IPS-11a (cell line): ENCODE results near the gene CYB561A3.
A peak's percentile ranks its signal among the peaks of the same experiment; 100 is the strongest.

Source experiments
- H3K4me3 ChIP-seq: one replicate; pipeline ENCODE4 v1.5.1; 2013; ENCODE audit warnings: low read depth, low read length, control low read depth

The CYB561A3 gene

GRCh38 chr11:61345954-61346843 is 15.5 kb downstream of the CYB561A3 start:
- no peak overlapping the region for H3K4me3 ChIP-seq

DNA sequence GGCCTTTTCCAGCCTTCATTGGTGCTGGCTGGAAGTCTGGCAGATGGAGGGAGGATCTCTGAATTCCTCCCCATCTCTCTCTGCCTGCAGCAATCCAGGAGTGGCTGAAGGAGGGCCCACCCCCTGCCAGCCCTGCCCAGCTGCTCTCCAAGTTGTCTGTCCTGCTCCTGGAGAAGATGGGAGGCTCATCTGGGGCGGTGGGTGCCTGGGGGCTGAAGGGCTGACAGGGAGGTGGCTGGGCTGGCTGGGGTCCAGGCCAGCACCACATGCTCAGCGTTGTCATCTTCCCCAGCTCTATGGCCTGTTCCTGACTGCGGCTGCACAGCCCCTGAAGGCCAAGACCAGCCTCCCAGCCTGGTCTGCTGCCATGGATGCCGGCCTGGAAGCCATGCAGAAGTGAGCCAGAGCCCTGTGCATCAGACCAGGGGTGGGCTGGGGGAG is 16.5 kb downstream of the CYB561A3 start:
- H3K4me3 ChIP-seq, result no peak overlapping the region

- no peak overlapping the region for H3K4me3 ChIP-seq
Observed at GRCh38 chr11:61343792-61344745, 17.6 kb downstream of the CYB561A3 start.

- H3K4me3 ChIP-seq, result no peak overlapping the region
Observed at GRCh38 chr11:61342207-61342803, 19.4 kb downstream of the CYB561A3 start.

DNA sequence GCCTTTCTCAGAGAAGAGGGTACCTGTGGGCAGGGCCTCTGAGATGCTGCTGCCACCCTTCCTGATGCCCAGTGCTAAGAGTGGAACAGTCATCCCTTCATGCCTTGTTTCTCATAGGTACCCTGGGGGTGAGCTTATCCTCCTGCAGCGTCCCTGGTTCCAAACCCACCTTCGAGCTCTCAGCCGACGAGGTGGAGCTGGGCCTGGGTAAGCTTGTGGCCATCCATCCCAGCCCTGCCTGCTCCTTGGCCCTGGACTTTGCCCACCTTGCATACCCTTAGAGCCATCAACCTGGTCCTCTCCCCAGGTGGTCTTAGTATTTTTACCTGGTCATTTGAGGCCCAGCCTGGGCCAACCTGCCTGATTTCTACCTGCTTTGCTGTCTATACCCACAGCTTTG is 20.0 kb downstream of the CYB561A3 start:
- no peak overlapping the region for H3K4me3 ChIP-seq

GRCh38 chr11:61340979-61341378 is 20.7 kb downstream of the CYB561A3 start:
- no peak overlapping the region for H3K4me3 ChIP-seq

DNA sequence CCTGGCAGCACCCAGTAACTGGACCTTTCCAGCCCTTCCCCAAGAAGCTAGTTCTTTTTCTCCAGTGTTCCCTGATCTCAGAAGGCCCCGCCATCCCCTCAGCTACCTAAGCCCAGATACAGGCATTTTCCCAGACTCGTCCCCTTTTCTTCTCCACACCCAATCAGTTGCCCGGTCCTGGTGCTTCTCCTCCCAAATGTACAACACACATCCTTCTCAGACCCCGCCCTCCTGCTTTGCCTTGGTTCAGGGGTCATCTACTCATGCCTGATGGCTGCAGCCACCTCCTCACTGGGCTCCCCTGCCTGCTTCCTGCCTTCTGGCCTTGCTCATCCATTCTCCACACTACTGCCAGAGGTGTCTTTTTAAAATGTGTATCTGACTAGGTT is 22.2 kb downstream of the CYB561A3 start:
- H3K4me3 ChIP-seq, result no peak overlapping the region

DNA sequence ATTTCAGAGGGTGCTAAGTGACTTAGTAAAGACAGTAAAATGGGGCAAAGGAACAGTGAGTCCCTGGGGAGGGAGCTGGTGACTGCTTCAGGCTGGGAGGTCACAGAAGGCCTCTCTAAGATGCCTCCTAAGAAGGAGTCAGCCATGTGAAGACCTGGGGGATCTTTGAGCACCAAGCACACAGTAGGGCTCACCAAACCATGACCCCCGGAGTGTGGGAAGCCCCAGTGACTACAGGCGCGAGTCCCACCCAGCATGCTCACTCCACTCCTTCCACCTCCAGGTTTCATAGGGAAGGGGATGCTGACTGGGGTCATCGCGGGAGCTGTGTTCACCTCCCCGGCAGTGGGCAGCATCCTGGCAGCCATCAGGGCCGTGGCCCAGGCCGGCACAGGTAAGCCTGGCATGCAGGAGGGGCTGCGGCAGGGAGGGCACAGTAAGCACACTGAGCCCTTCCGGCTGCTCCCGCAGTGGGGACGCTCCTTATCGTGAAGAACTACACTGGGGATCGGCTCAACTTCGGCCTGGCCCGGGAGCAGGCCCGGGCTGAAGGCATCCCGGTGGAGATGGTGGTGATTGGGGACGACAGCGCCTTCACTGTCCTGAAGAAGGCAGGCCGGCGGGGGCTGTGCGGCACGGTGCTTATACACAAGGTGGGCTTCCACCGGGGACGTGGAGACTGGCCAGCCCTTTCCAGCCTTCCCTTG is 22.7 kb downstream of the CYB561A3 start:
- no peak overlapping the region for H3K4me3 ChIP-seq

DNA sequence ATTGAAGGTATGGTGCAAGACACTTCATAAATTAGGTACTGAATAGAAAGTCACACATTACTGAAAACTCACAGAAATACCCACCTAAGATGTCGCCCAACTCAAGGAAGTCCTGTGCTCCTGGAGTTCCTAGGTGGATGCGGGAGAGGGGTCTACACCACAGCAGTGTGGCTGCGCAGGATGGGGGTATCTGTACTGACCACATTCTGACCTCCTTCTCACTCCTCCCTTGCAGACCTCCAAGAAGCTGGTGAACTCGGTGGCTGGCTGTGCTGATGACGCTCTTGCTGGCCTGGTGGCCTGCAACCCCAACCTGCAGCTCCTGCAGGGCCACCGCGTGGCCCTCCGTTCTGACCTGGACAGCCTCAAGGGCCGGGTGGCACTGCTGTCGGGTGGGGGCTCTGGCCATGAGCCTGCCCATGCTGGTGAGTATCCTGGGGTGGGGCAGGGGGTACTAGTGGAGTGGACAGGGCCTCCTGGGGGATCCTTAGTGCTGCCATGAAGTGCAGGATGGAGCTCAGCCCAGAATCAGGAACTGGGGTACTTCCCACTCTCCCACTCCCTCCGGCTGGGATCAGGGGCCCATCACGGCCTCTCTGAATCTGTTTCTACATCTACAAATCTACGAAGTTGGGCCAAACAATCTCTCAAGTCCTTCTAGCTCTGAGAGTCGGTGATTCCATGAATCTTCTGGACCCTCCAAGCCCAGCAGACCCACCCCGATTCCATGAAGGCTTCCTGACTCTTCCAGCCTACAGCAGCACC is 23.8 kb downstream of the CYB561A3 start:
- H3K4me3 ChIP-seq, result no peak overlapping the region

GRCh38 chr11:61336171-61336935 is 25.3 kb downstream of the CYB561A3 start:
- no peak overlapping the region for H3K4me3 ChIP-seq

- no peak overlapping the region for H3K4me3 ChIP-seq
Observed at GRCh38 chr11:61335355-61335710, 26.3 kb downstream of the CYB561A3 start.

DNA sequence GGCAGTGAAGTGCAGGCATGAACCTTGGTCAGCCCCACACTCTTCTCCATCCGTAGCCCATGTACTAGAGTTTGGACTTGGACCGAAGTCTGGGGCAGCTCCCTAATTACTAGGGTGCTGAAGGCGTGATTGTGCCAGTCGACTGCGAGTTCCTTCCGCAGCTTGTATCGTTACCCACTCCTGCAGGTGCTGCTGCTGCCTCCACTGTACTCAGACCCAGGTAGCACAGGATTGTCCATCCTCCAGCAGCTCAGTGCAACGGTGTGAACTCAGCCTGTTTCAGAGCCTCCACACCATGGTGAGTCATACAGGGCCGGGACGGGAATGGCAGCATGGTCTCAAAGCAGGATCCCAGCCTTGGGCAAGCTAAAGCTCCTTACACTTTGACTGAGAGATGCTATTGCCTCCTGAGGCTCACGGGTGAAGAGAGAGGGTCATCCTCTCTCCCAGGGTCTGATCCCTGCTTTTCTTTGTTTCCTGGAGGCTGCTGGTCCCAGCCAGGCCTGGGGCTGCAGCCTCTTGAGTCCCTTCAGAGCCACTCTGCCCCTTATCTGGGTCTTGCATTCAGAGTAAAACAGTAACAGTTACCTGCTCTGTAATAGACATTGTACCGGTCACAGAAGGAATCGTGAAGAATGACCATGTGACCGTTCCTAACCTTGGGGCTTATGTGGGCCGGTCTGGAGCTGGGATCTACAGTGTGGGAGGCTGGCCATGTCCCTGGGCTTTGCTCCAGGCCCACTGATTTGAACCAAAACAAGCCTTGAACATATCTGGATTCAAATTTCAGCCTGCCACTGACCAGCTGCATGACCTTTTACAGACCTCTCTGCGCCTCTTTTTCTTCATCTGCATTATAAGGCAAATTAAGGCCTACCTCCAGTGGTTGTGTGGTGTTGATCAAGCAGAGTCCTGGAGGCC is 27.0 kb downstream of the CYB561A3 start:
- H3K4me3 ChIP-seq, result no peak overlapping the region

- H3K4me3 ChIP-seq, result peak overlapping the region; percentile 90
Observed at GRCh38 chr11:61333550-61334433, 27.9 kb downstream of the CYB561A3 start.

GRCh38 chr11:61332797-61333549 is 28.7 kb downstream of the CYB561A3 start, which contains the start of the genes DDB1 and TKFC:
Gene DDB1, minus strand, starts transcription at chr11:61333105. Its CDS starts 137 bp downstream, at chr11:61332968.
Gene TKFC, plus strand, starts transcription at chr11:61333228. Its CDS starts 1,501 bp downstream, at chr11:61334729.
- peak within 1 kb of the TSS; percentile 90 for H3K4me3 ChIP-seq

DNA sequence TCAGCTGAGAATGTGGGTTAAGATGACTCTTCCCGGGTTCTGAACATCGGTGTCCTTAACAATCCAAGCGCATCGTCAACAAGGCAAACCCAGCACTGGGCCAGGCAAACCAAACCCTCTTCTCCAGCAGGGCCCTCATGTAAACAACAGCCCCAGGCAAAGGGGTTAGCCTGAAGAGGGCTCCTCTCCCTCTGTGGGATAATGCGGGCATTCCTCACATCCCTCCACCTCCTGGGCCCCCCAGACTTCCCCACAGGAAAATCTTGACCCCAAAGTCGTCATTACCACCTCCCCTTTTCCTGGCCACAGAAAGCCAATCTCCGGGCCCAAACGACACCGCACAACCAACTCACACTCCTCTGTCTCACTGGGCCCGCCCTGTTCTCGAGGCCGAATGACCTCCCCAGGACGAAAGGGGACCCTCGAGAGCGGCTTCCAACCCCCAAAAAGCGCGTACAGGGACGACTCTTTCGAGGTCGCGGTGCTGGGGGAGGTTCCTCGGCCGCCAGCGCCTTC is 29.3 kb downstream of the CYB561A3 start:
- H3K4me3 ChIP-seq, result peak overlapping the region; percentile 90

- peak overlapping the region; percentile 90 for H3K4me3 ChIP-seq
Observed at GRCh38 chr11:61331651-61332050, 30.0 kb downstream of the CYB561A3 start.
